H9 (cell line): ENCODE data around the gene SNAP25. TPM values are rescaled to one million over a fixed set of nuclear protein-coding genes. Genes with fewer than 3 reads are reported as not detected.

ENCODE experiments used
- DNase-seq: peaks from one replicate; pipeline ENCODE4 v3.0.0-alpha.2; 2017
- H2AFZ ChIP-seq: one replicate; pipeline ENCODE4 v1.6.1; 2013; ENCODE audit warnings: mild to moderate bottlenecking, low read length, control low read depth, moderate library complexity
- H2AK5ac ChIP-seq: 2 replicates; pipeline ENCODE4 v1.6.1; 2013; ENCODE audit warnings: low read length, control low read depth, mixed read lengths; ENCODE audit not compliant: insufficient read length
- H2BK120ac ChIP-seq: one replicate; pipeline ENCODE4 v1.6.1; 2013; ENCODE audit warnings: low read depth, mild to moderate bottlenecking, low read length, control low read depth, inconsistent platforms; ENCODE audit not compliant: poor library complexity, severe bottlenecking
- H2BK12ac ChIP-seq: 2 replicates; pipeline ENCODE4 v1.6.1; 2013; ENCODE audit warnings: low read length, control low read depth, mixed read lengths, low read depth; ENCODE audit not compliant: insufficient read length
- H2BK15ac ChIP-seq: 2 replicates; pipeline ENCODE4 v1.6.1; 2013; ENCODE audit warnings: low read depth, low read length, control low read depth
- H2BK20ac ChIP-seq: one replicate; pipeline ENCODE4 v1.6.1; 2013; ENCODE audit warnings: low read depth, mild to moderate bottlenecking, low read length, control low read depth, inconsistent platforms; ENCODE audit not compliant: poor library complexity, severe bottlenecking
- H2BK5ac ChIP-seq: 2 replicates; pipeline ENCODE4 v1.6.1; 2013; ENCODE audit warnings: low read length, control low read depth, mixed read lengths; ENCODE audit not compliant: insufficient read length
- H3K14ac ChIP-seq: 2 replicates; pipeline ENCODE4 v1.6.1; 2013; ENCODE audit warnings: low read length, control low read depth; ENCODE audit not compliant: insufficient read depth
- H3K18ac ChIP-seq: 2 replicates; pipeline ENCODE4 v1.6.1; 2013; ENCODE audit warnings: low read depth, mild to moderate bottlenecking, mixed read lengths, low read length, control low read depth; ENCODE audit not compliant: insufficient read length
- H3K23ac ChIP-seq: 2 replicates; pipeline ENCODE4 v1.6.1; 2013; ENCODE audit warnings: low read length, control low read depth, mixed read lengths, low read depth; ENCODE audit not compliant: insufficient read length
- H3K23me2 ChIP-seq: 2 replicates; pipeline ENCODE4 v1.6.1; 2013; ENCODE audit warnings: low read depth, mild to moderate bottlenecking, mixed read lengths, low read length, control low read depth; ENCODE audit not compliant: insufficient read length, poor library complexity, severe bottlenecking
- H3K27ac ChIP-seq: 2 replicates; pipeline ENCODE4 v1.5.1; 2013; ENCODE audit warnings: low read length, control low read depth, mixed read lengths, low read depth; ENCODE audit not compliant: insufficient read length
- H3K27me3 ChIP-seq: 2 replicates; pipeline ENCODE4 v1.6.1; 2013; ENCODE audit warnings: low read length, control low read depth, inconsistent platforms; ENCODE audit not compliant: insufficient read depth
- H3K4ac ChIP-seq: 2 replicates; pipeline ENCODE4 v1.6.1; 2013; ENCODE audit warnings: low read depth, mild to moderate bottlenecking, control low read depth, inconsistent platforms, low read length, moderate library complexity
- H3K4me1 ChIP-seq: 2 replicates; pipeline ENCODE4 v1.6.1; 2013; ENCODE audit warnings: low read length, control low read depth, inconsistent platforms; ENCODE audit not compliant: insufficient read depth
- H3K4me2 ChIP-seq: 2 replicates; pipeline ENCODE4 v1.6.1; 2013; ENCODE audit warnings: low read length, control low read depth, mixed read lengths; ENCODE audit not compliant: insufficient read length, insufficient read depth
- H3K56ac ChIP-seq: 2 replicates; pipeline ENCODE4 v1.6.1; 2013; ENCODE audit warnings: low read depth, mild to moderate bottlenecking, mixed read lengths, low read length, control low read depth; ENCODE audit not compliant: insufficient read length
- H3K79me1 ChIP-seq: 2 replicates; pipeline ENCODE4 v1.6.1; 2013; ENCODE audit warnings: low read depth, mild to moderate bottlenecking, moderate library complexity, low read length, control low read depth, inconsistent platforms; ENCODE audit not compliant: insufficient read depth, poor library complexity, severe bottlenecking
- H3K79me2 ChIP-seq: 2 replicates; pipeline ENCODE4 v1.6.1; 2013; ENCODE audit warnings: low read length, control low read depth, inconsistent platforms; ENCODE audit not compliant: insufficient read depth
- H3K9ac ChIP-seq: 2 replicates; pipeline ENCODE4 v1.6.1; 2013; ENCODE audit warnings: low read length, control low read depth, mixed read lengths; ENCODE audit not compliant: insufficient read length; ENCODE audit errors: extremely low read depth
- H3K9me3 ChIP-seq: one replicate; pipeline ENCODE4 v1.6.1; 2013; ENCODE audit warnings: low read depth, low read length, inconsistent platforms; ENCODE audit not compliant: control insufficient read depth
- H3T11ph ChIP-seq: one replicate; pipeline ENCODE4 v1.6.1; 2013; ENCODE audit warnings: mild to moderate bottlenecking, low read length, control low read depth, inconsistent platforms
- H4K20me1 ChIP-seq: one replicate; pipeline ENCODE4 v1.6.1; 2013; ENCODE audit not compliant: control insufficient read depth, insufficient read length, insufficient read depth
- H4K5ac ChIP-seq: 2 replicates; pipeline ENCODE4 v1.6.1; 2013; ENCODE audit warnings: low read depth, mild to moderate bottlenecking, mixed read lengths, low read length, control low read depth; ENCODE audit not compliant: insufficient read length
- H4K8ac ChIP-seq: replicated peaks from 2 replicates; pipeline ENCODE4 v1.6.1; 2013; ENCODE audit warnings: low read length, control low read depth, mixed read lengths, low read depth; ENCODE audit not compliant: insufficient read length
- H4K91ac ChIP-seq: 2 replicates; pipeline ENCODE4 v1.6.1; 2013; ENCODE audit warnings: low read depth, mild to moderate bottlenecking, moderate library complexity, mixed read lengths, low read length, control low read depth; ENCODE audit not compliant: insufficient read length
- H3K27ac Mint-ChIP-seq, 3 experiments: 2 replicates in 2 of 3; 3 replicates in 1 of 3; pipeline ENCODE4 v1.8.0; 2020 to 2021; ENCODE audit warnings: mixed read lengths in 3 of 3, mild to moderate bottlenecking in 1 of 3, moderate library complexity in 1 of 3
- H3K27me3 Mint-ChIP-seq: 2 replicates; pipeline ENCODE4 v1.8.0; 2021; ENCODE audit warnings: low read depth, mild to moderate bottlenecking, moderate library complexity, mixed read lengths
- H3K36me3 Mint-ChIP-seq, 3 experiments: 2 replicates in 2 of 3; 3 replicates in 1 of 3; pipeline ENCODE4 v1.8.0; 2020 to 2021; ENCODE audit warnings: low read depth in 3 of 3, mixed read lengths in 3 of 3; ENCODE audit not compliant: insufficient read depth in 1 of 3
- H3K4me1 Mint-ChIP-seq, 2 experiments: 2 replicates each; pipeline ENCODE4 v1.8.0; 2020; ENCODE audit warnings: mixed read lengths in 2 of 2
- H3K4me3 Mint-ChIP-seq, 2 experiments: 2 replicates in 1 of 2; 3 replicates in 1 of 2; pipeline ENCODE4 v1.8.0; 2020 to 2021; ENCODE audit warnings: mild to moderate bottlenecking in 2 of 2, mixed read lengths in 2 of 2, moderate library complexity in 1 of 2
- H3K9me3 Mint-ChIP-seq, 2 experiments: 2 replicates in 1 of 2; 3 replicates in 1 of 2; pipeline ENCODE4 v1.8.0; 2020; ENCODE audit warnings: mild to moderate bottlenecking in 2 of 2, mixed read lengths in 2 of 2, moderate library complexity in 1 of 2
- WGBS: extraction: QIAGEN DNeasy Blood & Tissue Kit; methylation state at CpG from one replicate; pipeline ENCODE4 v1.1.7; 2013; ENCODE audit warnings: missing lambda C conversion rate, low lambda C conversion rate, mixed read lengths; ENCODE audit not compliant: insufficient read length; ENCODE audit errors: extremely low coverage; 5-methylcytosine and 5-hydroxymethylcytosine counted together
- total RNA-seq: library from RNA; stranded (reverse); gene quantifications from 2 replicates; pipeline ENCODE4 v1.2.1, GENCODE V29; 2021
- TF ChIP-seq, protein P1 (sequence below): fragments of 200-600 bp; sonication (generic); conservative IDR thresholded peaks from 3 replicates; pipeline ENCODE4 v1.8.0; 2021; ENCODE audit warnings: antibody characterized with exemption, mild to moderate bottlenecking

SNAP25 gene
- total RNA-seq, 1 experiment from 2014 or later = 0.13 TPM

DNA sequence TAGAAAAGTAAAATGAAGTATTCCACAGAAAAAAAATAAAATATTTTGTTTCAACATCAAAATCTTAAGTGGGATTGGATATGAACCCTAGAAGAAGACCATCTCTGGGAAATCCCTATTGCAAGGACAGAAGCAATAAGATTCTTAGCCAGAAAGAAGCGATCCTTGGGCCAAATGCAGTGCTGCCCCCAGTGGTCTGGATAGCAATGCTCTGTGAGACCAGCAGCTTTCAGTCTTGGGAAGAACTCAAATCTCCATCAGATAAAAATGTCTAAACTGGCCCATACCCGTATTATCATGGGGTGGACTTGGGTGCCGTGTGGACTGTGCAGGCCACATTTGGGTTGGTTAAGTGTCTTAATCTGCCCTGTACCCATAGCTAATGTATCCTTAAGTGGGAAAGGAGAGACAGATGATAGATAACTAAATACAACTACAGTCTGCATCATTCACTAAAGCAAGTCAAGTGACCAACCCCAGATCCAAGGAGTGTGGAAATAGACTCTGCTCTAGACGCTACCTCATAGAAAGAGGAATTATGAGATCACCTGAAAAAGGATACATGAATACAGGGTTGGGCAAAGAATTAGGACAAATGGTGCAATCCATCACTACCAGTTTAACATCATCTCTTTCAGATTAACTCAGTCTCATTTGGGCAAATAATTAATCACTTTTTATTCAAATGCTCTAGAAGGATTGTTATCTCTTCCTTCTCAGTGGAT lies 38.9 kb upstream of the SNAP25 start:
- Histone ChIP-seq H3K23ac (no peak overlapping the region), H3K9ac (no peak overlapping the region), H2BK15ac (no peak overlapping the region), H4K91ac (no peak overlapping the region), H3K79me1 (no peaks in the 10 kb centered on the region), H3K18ac (no peak overlapping the region), H3K27me3 (no peaks in the 10 kb centered on the region), H3K27ac (no peak overlapping the region), H2BK20ac (no peak overlapping the region), H2BK120ac (no peak overlapping the region), H3K56ac (no peak overlapping the region), H3K4me1 (no peaks in the 10 kb centered on the region), H3K79me2 (no peaks in the 10 kb centered on the region), H2AK5ac (no peak overlapping the region), H3K4ac (no peak overlapping the region), H2BK5ac (no peak overlapping the region), H3K23me2 (no peaks in the 10 kb centered on the region), H4K20me1 (no peaks in the 10 kb centered on the region), H4K8ac (no peak overlapping the region), H3K14ac (no peak overlapping the region), H2BK12ac (no peak overlapping the region), H3K4me2 (no peak overlapping the region), H2AFZ (peak overlapping the region; percentile 40), H3T11ph (no peak overlapping the region), H4K5ac (no peak overlapping the region), H3K9me3 (no peaks in the 10 kb centered on the region)
- no peaks in the 10 kb centered on the region for H3K4me1 Mint-ChIP-seq
- no CpG with 5 or more reads among the region's 4 CpGs for WGBS
- H3K27me3 Mint-ChIP-seq = no peaks in the 10 kb centered on the region; the same call in 1 of the 2 replicates
- no peaks in the 10 kb centered on the region for H3K36me3 Mint-ChIP-seq
- no peaks in the 10 kb centered on the region for H3K9me3 Mint-ChIP-seq
- H3K4me3 Mint-ChIP-seq = no peak overlapping the region
- TF ChIP-seq, protein P1, sequence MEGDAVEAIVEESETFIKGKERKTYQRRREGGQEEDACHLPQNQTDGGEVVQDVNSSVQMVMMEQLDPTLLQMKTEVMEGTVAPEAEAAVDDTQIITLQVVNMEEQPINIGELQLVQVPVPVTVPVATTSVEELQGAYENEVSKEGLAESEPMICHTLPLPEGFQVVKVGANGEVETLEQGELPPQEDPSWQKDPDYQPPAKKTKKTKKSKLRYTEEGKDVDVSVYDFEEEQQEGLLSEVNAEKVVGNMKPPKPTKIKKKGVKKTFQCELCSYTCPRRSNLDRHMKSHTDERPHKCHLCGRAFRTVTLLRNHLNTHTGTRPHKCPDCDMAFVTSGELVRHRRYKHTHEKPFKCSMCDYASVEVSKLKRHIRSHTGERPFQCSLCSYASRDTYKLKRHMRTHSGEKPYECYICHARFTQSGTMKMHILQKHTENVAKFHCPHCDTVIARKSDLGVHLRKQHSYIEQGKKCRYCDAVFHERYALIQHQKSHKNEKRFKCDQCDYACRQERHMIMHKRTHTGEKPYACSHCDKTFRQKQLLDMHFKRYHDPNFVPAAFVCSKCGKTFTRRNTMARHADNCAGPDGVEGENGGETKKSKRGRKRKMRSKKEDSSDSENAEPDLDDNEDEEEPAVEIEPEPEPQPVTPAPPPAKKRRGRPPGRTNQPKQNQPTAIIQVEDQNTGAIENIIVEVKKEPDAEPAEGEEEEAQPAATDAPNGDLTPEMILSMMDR = peak; percentile 76
- DNase-seq = peak; percentile 39
- H3K27ac Mint-ChIP-seq = no peak overlapping the region
